Progenitor cell of endocrine pancreas (in vitro differentiated cells): ENCODE data around the gene SIL1. TPM values are rescaled to one million over a fixed set of nuclear protein-coding genes. Genes with fewer than 3 reads are reported as not detected.

Source experiments
- DNase-seq: peaks from one replicate; pipeline ENCODE4 v3.0.0; 2021; ENCODE audit warnings: low spot score; ENCODE audit not compliant: unreplicated experiment
- H3K27ac Mint-ChIP-seq: 2 replicates; pipeline ENCODE4 v1.8.0; 2021; ENCODE audit warnings: mild to moderate bottlenecking, moderate library complexity, mixed read lengths
- H3K27me3 Mint-ChIP-seq: 2 replicates; pipeline ENCODE4 v1.8.0; 2021; ENCODE audit warnings: mixed read lengths
- H3K36me3 Mint-ChIP-seq: 2 replicates; pipeline ENCODE4 v1.8.0; 2022; ENCODE audit warnings: mixed read lengths; ENCODE audit not compliant: insufficient read depth
- H3K4me1 Mint-ChIP-seq: 2 replicates; pipeline ENCODE4 v1.8.0; 2021; ENCODE audit warnings: low read depth, mixed read lengths
- H3K4me3 Mint-ChIP-seq: 2 replicates; pipeline ENCODE4 v1.8.0; 2021; ENCODE audit warnings: low read depth, mild to moderate bottlenecking, moderate library complexity, mixed read lengths
- H3K9me3 Mint-ChIP-seq: 2 replicates; pipeline ENCODE4 v1.8.0; 2021; ENCODE audit warnings: low read depth, mixed read lengths
- total RNA-seq: library from RNA; stranded (reverse); gene quantifications from 2 replicates; pipeline ENCODE4 v1.2.1, GENCODE V29; 2021
- TF ChIP-seq, protein P1 (sequence below): fragments of 200-600 bp; sonication (generic); IDR thresholded peaks from one replicate; pipeline ENCODE4 v1.5.0; 2021; ENCODE audit warnings: antibody characterized with exemption, mild to moderate bottlenecking; ENCODE audit not compliant: unreplicated experiment

SIL1 gene
- total RNA-seq, 1 donor from 2014 or later: 26.0 TPM

DNA sequence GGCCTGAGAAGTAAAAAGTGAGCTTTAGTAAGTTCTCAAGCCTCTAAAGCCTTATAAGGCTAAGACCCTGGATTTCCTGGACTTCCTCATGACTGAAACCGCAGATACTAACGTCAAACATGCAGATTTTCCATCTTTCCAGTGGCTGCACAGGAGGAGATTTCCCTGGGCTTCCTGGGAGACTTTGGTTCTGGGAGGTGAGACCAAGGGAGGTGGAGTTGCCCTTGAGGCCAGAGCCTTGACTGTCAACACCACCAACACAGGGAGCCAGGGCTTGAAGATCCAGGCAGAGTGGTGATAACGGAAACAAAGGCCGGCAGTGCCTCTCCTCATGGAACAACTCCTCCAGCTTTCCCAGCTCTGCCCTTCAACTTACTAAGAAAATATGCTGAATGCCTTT, 178.3 kb downstream of the SIL1 start:
- Mint-ChIP-seq H3K4me1 (peaks cover 7% of the 10 kb centered on the region), H3K36me3 (peaks cover 9% of the 10 kb centered on the region), H3K27me3 (no peaks in the 10 kb centered on the region), H3K9me3 (no peaks in the 10 kb centered on the region), H3K4me3 (no peak overlapping the region), H3K27ac (no peak overlapping the region)
- TF ChIP-seq, protein P1, sequence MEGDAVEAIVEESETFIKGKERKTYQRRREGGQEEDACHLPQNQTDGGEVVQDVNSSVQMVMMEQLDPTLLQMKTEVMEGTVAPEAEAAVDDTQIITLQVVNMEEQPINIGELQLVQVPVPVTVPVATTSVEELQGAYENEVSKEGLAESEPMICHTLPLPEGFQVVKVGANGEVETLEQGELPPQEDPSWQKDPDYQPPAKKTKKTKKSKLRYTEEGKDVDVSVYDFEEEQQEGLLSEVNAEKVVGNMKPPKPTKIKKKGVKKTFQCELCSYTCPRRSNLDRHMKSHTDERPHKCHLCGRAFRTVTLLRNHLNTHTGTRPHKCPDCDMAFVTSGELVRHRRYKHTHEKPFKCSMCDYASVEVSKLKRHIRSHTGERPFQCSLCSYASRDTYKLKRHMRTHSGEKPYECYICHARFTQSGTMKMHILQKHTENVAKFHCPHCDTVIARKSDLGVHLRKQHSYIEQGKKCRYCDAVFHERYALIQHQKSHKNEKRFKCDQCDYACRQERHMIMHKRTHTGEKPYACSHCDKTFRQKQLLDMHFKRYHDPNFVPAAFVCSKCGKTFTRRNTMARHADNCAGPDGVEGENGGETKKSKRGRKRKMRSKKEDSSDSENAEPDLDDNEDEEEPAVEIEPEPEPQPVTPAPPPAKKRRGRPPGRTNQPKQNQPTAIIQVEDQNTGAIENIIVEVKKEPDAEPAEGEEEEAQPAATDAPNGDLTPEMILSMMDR: no peak
- no peak for DNase-seq

DNA sequence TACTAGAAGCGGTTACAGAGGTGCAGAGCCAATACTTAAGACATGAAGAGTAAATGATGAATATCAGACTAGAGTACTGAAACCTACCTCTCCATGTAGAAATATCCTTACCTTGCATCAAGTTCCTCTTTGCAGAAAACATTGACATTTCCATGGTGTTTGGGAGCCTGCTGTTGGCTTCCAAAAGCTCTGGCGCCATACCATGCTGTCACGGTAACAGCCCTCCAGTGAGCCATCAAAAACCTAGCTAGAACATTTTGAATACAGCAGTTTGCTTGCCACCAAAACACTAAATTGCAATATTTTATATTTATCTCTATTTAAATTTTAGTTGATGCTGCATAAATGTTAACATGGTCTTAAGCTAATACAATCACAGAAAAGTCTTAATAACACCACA, 179.0 kb downstream of the SIL1 start:
- Mint-ChIP-seq H3K4me3 (no peak overlapping the region), H3K36me3 (peaks cover 8% of the 10 kb centered on the region), H3K27me3 (no peaks in the 10 kb centered on the region), H3K27ac (no peak overlapping the region), H3K9me3 (no peaks in the 10 kb centered on the region), H3K4me1 (peaks cover 7% of the 10 kb centered on the region)
- TF ChIP-seq, protein P1: no peak
- no peak for DNase-seq

DNA sequence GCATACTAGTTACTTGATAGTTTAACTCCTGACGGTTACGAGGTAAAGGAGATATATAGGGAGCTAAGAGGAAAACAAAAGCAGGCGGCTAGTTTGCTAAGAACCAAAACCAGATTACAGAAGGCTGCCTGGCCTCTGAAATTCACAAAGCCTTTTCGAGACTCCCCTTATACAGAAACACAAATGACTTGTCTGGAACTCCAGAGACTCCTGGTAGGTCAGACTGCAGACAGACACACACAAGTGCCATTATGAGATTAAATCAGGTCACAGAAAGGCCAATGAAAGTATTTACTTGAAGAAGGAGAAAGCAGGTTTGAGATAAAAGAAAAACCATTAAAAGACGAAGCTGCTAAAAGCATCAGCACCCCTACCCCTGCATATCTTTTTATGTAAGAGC, 180.5 kb downstream of the SIL1 start:
- DNase-seq: no peak
- Mint-ChIP-seq H3K4me3 (no peak overlapping the region), H3K36me3 (peaks cover 8% of the 10 kb centered on the region), H3K9me3 (no peaks in the 10 kb centered on the region), H3K27me3 (no peaks in the 10 kb centered on the region), H3K27ac (no peak overlapping the region), H3K4me1 (peaks cover 7% of the 10 kb centered on the region)
- TF ChIP-seq, protein P1: no peak

DNA sequence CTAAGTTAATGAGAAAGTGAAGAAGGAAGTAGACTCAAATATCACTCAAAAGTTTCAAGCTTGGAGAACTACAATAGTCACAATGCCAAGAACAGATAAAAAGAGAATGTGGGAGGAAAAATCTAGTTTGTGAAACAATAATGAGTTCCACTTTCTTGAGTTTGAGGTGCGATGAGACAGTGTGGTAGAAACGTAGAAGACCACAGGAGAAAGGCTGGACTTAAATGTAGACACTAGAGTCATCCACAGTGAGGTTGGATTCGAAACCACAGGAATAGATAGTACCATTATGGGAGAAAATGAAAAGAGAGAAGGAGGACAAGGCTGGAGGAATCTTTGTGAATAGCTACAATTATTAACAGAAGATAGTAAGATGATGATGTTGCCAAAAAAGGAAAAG, 182.0 kb downstream of the SIL1 start:
- no peak for DNase-seq
- TF ChIP-seq, protein P1: no peak
- peaks cover 2% of the 10 kb centered on the region for H3K9me3 Mint-ChIP-seq
- H3K4me3 Mint-ChIP-seq: no peak overlapping the region
- peaks cover 9% of the 10 kb centered on the region for H3K4me1 Mint-ChIP-seq
- H3K36me3 Mint-ChIP-seq: peaks cover 9% of the 10 kb centered on the region
- no peaks in the 10 kb centered on the region for H3K27me3 Mint-ChIP-seq
- H3K27ac Mint-ChIP-seq: no peak overlapping the region

GRCh38 chr5:139014726-139015125, 183.4 kb downstream of the SIL1 start:
- peaks cover 9% of the 10 kb centered on the region for H3K4me1 Mint-ChIP-seq
- no peak overlapping the region for H3K4me3 Mint-ChIP-seq
- DNase-seq: no peak
- TF ChIP-seq, protein P1: no peak
- peaks cover 9% of the 10 kb centered on the region for H3K36me3 Mint-ChIP-seq
- H3K27me3 Mint-ChIP-seq: no peaks in the 10 kb centered on the region
- peaks cover 2% of the 10 kb centered on the region for H3K9me3 Mint-ChIP-seq
- H3K27ac Mint-ChIP-seq: no peak overlapping the region
